ENCODE measurements around the gene HRH1.

HRH1 gene

DNA sequence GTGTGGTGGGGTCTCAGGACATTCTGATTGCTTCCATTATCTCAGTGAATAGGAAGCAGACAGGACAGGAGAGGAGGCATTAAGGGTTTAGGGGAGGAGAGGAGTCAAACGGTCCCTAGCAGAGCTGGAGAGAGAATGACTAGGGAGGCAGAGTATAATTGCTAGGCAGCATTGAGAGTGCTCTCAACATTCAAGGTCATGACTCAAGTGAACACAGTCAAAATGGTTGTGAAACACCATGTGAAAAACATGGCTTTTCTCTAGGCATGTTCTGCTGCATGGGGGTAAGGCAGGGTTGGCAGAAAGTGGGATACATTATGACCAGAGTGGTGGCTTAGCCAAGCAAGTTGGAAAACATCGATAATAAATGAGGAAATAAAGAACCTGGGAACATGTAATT is 19.5 kb upstream of the HRH1 start:
- in situ Hi-C loops (cut with HindIII; ENCODE audit: low sequenced_read_pairs), result no loop called here
- DNase-seq (ENCODE audit: low read depth), result no peak
- H3K4me3 ChIP-seq (ENCODE audit: low read depth, low read length), result no peak overlapping the region
- no peak for TF ChIP-seq CTCF (IDR thresholded peaks at IDR 0.05; ENCODE audit: low read depth, low read length, missing control alignments)

DNA sequence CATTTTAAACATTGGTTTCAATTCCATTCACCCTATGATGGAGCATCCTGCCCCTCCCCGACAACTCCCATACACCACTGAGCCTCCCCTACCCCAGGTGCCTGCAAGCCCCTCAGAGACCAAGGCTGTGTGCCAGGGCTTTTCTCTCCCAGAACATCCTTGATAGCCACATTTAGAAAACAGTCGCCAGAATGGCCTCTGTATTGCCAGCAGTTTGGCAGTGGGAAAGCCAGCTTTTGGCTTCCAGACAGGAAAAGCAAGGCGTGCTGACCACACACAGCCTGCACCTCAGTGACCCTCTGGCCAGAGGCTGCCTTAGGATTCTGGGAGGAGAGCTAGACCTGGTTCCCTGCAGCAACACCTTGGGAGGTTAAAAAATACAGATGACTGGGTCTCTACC is 18.2 kb upstream of the HRH1 start:
- TF ChIP-seq CTCF (IDR thresholded peaks at IDR 0.05; ENCODE audit: low read depth, low read length, missing control alignments), result no peak
- DNase-seq (ENCODE audit: low read depth), result peak; percentile 38
- no peak overlapping the region for H3K4me3 ChIP-seq (ENCODE audit: low read depth, low read length)
- in situ Hi-C loops (cut with HindIII; ENCODE audit: low sequenced_read_pairs), result no loop called here

DNA sequence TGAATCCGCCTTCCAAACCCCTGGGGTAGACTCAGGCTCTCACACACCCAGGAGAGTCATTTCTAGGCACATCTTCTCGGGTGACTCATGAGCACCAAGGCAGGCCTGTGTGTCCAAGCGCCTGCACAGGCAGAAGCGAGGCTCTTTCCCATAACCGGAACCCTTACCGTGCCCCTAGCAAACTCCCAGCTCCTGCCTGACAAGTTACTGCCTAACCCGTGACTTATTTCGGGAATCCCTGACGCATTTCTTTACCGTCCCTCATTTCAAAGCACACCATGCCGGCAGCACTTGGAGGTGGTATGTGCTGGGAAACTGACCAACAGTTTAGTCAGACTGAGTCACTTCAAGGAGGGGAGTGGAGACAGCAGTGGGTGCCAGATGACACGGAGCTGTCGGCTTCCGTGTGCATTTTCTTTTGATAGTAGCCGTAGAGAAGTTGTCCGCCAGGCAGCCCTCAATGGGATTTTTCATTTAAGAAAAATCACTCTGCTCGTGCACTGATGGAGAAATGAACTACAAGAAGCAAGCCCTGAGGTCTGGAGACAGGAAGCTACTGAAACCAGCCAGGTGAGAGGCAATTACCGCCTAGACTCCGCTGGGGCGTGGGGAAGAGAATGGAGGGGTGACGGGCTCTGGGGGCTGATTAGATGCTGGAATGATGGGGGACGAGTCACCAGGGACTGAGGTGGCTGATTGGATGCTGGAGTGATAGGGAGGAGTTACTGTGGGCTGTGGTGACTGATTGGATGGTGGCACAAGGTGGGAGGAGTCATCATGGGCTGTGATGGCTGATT is 17.3 kb upstream of the HRH1 start:
- TF ChIP-seq CTCF (IDR thresholded peaks at IDR 0.05; ENCODE audit: low read depth, low read length, missing control alignments), result no peak
- H3K4me3 ChIP-seq (ENCODE audit: low read depth, low read length), result peak overlapping the region; percentile 42
- peak; percentile 100 for DNase-seq (ENCODE audit: low read depth)
- in situ Hi-C loops (cut with HindIII; ENCODE audit: low sequenced_read_pairs), result no loop called here

- no peak for TF ChIP-seq CTCF (IDR thresholded peaks at IDR 0.05; ENCODE audit: low read depth, low read length, missing control alignments)
- peak overlapping the region; percentile 42 for H3K4me3 ChIP-seq (ENCODE audit: low read depth, low read length)
- DNase-seq (ENCODE audit: low read depth), result no peak
- in situ Hi-C loops (cut with HindIII; ENCODE audit: low sequenced_read_pairs), result no loop called here
Observed at GRCh38 chr3:11137627-11137959, 16.7 kb upstream of the HRH1 start.

DNA sequence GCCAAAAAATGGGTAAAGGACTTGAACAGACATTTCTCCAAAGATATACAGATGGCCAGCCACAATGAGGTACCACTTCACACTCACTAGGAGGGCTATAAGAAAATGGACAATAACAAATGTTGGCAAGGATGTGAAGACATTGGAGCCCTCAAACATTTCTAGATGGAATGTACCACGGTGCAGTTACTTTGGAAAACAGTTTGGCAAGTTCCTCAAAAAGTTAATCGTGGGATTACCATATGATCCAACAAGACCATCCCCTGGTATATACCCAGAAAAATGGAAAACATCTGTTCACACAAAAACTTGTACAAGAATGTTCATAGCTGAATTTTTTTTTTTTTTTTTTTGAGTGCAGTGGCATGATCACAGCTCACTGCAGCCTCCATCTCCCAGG is 15.9 kb upstream of the HRH1 start:
- in situ Hi-C loops (cut with HindIII; ENCODE audit: low sequenced_read_pairs), result no loop called here
- H3K4me3 ChIP-seq (ENCODE audit: low read depth, low read length), result no peak overlapping the region
- DNase-seq (ENCODE audit: low read depth), result no peak
- no peak for TF ChIP-seq CTCF (IDR thresholded peaks at IDR 0.05; ENCODE audit: low read depth, low read length, missing control alignments)

DNA sequence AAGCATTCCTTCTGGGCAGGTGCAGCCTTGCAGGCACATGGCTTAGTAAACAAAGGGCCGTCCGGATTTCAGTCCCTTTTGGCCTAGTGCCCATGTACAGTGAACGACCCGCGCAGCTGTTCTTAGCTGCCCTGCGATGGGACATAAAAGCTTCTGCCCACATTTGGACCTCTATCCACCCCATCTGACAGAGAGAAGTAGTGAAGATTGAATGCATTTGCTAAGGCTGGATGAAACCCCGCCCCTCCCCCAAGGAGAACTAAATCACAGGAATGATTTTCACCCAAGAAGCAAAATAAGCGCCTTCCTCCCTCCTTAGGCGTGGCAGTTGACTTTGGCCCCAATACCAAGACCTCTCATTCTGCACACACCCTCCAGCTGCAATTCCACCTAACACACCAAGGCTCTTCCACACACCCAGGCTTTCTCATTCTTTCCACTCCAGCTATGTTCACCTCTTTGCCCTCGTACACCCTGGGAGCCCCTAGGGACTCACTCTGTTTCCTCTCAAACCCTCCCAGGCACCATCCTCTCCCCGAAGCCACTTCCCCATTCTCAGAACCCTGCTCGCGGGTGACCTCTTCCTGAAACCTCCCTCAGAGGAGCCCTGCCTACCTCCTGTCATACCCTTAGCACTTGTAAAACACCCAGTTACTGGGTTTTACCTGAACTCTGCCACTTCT is 14.1 kb upstream of the HRH1 start:
- no peak overlapping the region for H3K4me3 ChIP-seq (ENCODE audit: low read depth, low read length)
- DNase-seq (ENCODE audit: low read depth), result no peak
- in situ Hi-C loops (cut with HindIII; ENCODE audit: low sequenced_read_pairs), result loop anchor here (5.0 kb wide), 1 partner anchor 72 kb away; no protein-coding TSS in a partner anchor
- TF ChIP-seq CTCF (IDR thresholded peaks at IDR 0.05; ENCODE audit: low read depth, low read length, missing control alignments), result no peak
